Rectal smooth muscle tissue (tissue), 1 donor: ENCODE results near the gene PCDHGA1.
A peak's percentile ranks its signal among the peaks of the same experiment; 100 is the strongest.
"Not testable (repeated sequence)": the region's sequence is repeated elsewhere in the genome, so short reads cannot be mapped to it uniquely, and the experiment has no call there.

Experiments used
- H3K27ac ChIP-seq: one replicate; pipeline ENCODE4 v1.7.0; 2013; ENCODE audit warnings: low read depth, low read length, inconsistent platforms
- H3K27me3 ChIP-seq: one replicate; pipeline ENCODE4 v1.7.0; 2013; ENCODE audit warnings: low read length; ENCODE audit not compliant: control insufficient read depth, insufficient read depth
- H3K36me3 ChIP-seq: one replicate; pipeline ENCODE4 v1.7.0; 2013; ENCODE audit warnings: low read length; ENCODE audit not compliant: control insufficient read depth, insufficient read depth
- H3K4me1 ChIP-seq: one replicate; pipeline ENCODE4 v1.7.0; 2013; ENCODE audit warnings: low read length; ENCODE audit not compliant: control insufficient read depth, insufficient read depth
- H3K4me3 ChIP-seq: one replicate; pipeline ENCODE4 v1.7.0; 2013; ENCODE audit warnings: low read length
- H3K9ac ChIP-seq: one replicate; pipeline ENCODE4 v1.7.0; 2013; ENCODE audit warnings: low read length

Gene PCDHGA1

GRCh38 chr5:141430332-141431113 is 100.2 kb downstream of the PCDHGA1 start, which contains the start of gene PCDHGA12:
PCDHGA12 (plus strand) TSS chr5:141430507; CDS start chr5:141430760, 253 bp downstream.
- Histone ChIP-seq H3K9ac (no peak within 1 kb of the TSS), H3K27me3 (no peaks in the 10 kb centered on the region), H3K36me3 (no peaks in the 10 kb centered on the region), H3K4me3 (peak within 1 kb of the TSS; percentile 44), H3K27ac (no peak within 1 kb of the TSS), H3K4me1 (no peaks in the 10 kb centered on the region)

- Histone ChIP-seq H3K4me3 (peak overlapping the region; percentile 44), H3K27me3 (no peaks in the 10 kb centered on the region), H3K9ac (no peak overlapping the region), H3K4me1 (no peaks in the 10 kb centered on the region), H3K36me3 (no peaks in the 10 kb centered on the region), H3K27ac (no peak overlapping the region)
These were observed 101.0 kb downstream of the PCDHGA1 start for GRCh38 chr5:141431286-141431685.

GRCh38 chr5:141432308-141432707 is 102.0 kb downstream of the PCDHGA1 start:
- H3K4me1 ChIP-seq, H3K9ac ChIP-seq, H3K27ac ChIP-seq, H3K36me3 ChIP-seq, H3K27me3 ChIP-seq: not testable (repeated sequence)
- H3K4me3 ChIP-seq, result peak overlapping the region; percentile 44

- not testable (repeated sequence) for H3K4me1 ChIP-seq, H3K27me3 ChIP-seq, H3K9ac ChIP-seq, H3K27ac ChIP-seq, H3K36me3 ChIP-seq, H3K4me3 ChIP-seq
These were observed 102.4 kb downstream of the PCDHGA1 start for GRCh38 chr5:141432726-141433125.

- Histone ChIP-seq H3K9ac (no peak overlapping the region), H3K36me3 (no peaks in the 10 kb centered on the region), H3K4me3 (no peak overlapping the region), H3K27ac (no peak overlapping the region), H3K27me3 (no peaks in the 10 kb centered on the region), H3K4me1 (no peaks in the 10 kb centered on the region)
These were observed 103.7 kb downstream of the PCDHGA1 start for GRCh38 chr5:141434006-141434405.

GRCh38 chr5:141437221-141437620 is 106.9 kb downstream of the PCDHGA1 start:
- Histone ChIP-seq H3K4me3 (no peak overlapping the region), H3K27me3 (no peaks in the 10 kb centered on the region), H3K9ac (no peak overlapping the region), H3K4me1 (no peaks in the 10 kb centered on the region), H3K36me3 (no peaks in the 10 kb centered on the region), H3K27ac (no peak overlapping the region)

GRCh38 chr5:141439411-141440141 is 109.3 kb downstream of the PCDHGA1 start:
- H3K4me3 ChIP-seq, result no peak overlapping the region
- H3K4me1 ChIP-seq, result no peaks in the 10 kb centered on the region
- H3K9ac ChIP-seq, result no peak overlapping the region
- H3K36me3 ChIP-seq, result no peaks in the 10 kb centered on the region
- no peak overlapping the region for H3K27ac ChIP-seq
- H3K27me3 ChIP-seq, result no peaks in the 10 kb centered on the region

- H3K9ac ChIP-seq, result no peak overlapping the region
- H3K4me3 ChIP-seq, result no peak overlapping the region
- H3K4me1 ChIP-seq, result no peaks in the 10 kb centered on the region
- H3K36me3 ChIP-seq, result no peaks in the 10 kb centered on the region
- no peak overlapping the region for H3K27ac ChIP-seq
- no peaks in the 10 kb centered on the region for H3K27me3 ChIP-seq
These were observed 110.0 kb downstream of the PCDHGA1 start for GRCh38 chr5:141440341-141440740.

GRCh38 chr5:141441571-141442170 is 111.4 kb downstream of the PCDHGA1 start:
- H3K4me3 ChIP-seq, result no peak overlapping the region
- H3K36me3 ChIP-seq, result no peaks in the 10 kb centered on the region
- H3K9ac ChIP-seq, result no peak overlapping the region
- no peak overlapping the region for H3K27ac ChIP-seq
- H3K4me1 ChIP-seq, result no peaks in the 10 kb centered on the region
- no peaks in the 10 kb centered on the region for H3K27me3 ChIP-seq

GRCh38 chr5:141465351-141465750 is 135.0 kb downstream of the PCDHGA1 start:
- no peak overlapping the region for H3K27ac ChIP-seq

GRCh38 chr5:141475625-141476131 is 145.4 kb downstream of the PCDHGA1 start, which contains the start of gene PCDHGC3:
PCDHGC3 (plus strand) TSS chr5:141475966; CDS start chr5:141476117, 151 bp downstream.
- peaks cover 26% of the 10 kb centered on the region for H3K4me1 ChIP-seq
- peak within 1 kb of the TSS; percentile 64 for H3K9ac ChIP-seq
- H3K36me3 ChIP-seq, result no peaks in the 10 kb centered on the region

More at GRCh38 chr5:141465351-141465750, 135.0 kb downstream of the PCDHGA1 start:
- H3K27me3 ChIP-seq, result no peaks in the 10 kb centered on the region
- H3K36me3 ChIP-seq, result no peaks in the 10 kb centered on the region
- no peak overlapping the region for H3K9ac ChIP-seq
- no peak overlapping the region for H3K4me3 ChIP-seq
- no peaks in the 10 kb centered on the region for H3K4me1 ChIP-seq

More at GRCh38 chr5:141475625-141476131, 145.4 kb downstream of the PCDHGA1 start, which contains the start of gene PCDHGC3:
- Histone ChIP-seq H3K27me3 (no peaks in the 10 kb centered on the region), H3K4me3 (peak within 1 kb of the TSS; percentile 97), H3K27ac (peak within 1 kb of the TSS; percentile 91)
